Fibroblast of lung (primary cell): ENCODE results near the gene SNRNP48. TPM values are rescaled to one million over a fixed set of nuclear protein-coding genes. Genes with fewer than 3 reads are reported as not detected.

Source experiments
- DNase-seq, 2 donors: peaks; one replicate each; pipeline versions ENCODE4 v3.0.0 to v3.0.0-alpha.2; 2010; ENCODE audit warnings: low read depth in 2 of 2
- H2AFZ ChIP-seq: 2 replicates; pipeline ENCODE4 v1.5.1; 2012; ENCODE audit warnings: low read length, control low read depth, inconsistent platforms
- H3K27ac ChIP-seq: 2 replicates; pipeline ENCODE4 v1.5.1; 2011; ENCODE audit warnings: low read length, control low read depth; ENCODE audit not compliant: insufficient read depth
- H3K27me3 ChIP-seq: 2 replicates; pipeline ENCODE4 v1.5.1; 2011; ENCODE audit warnings: mild to moderate bottlenecking, low read length; ENCODE audit not compliant: control insufficient read depth, insufficient read depth
- H3K36me3 ChIP-seq: 2 replicates; pipeline ENCODE4 v1.5.1; 2011; ENCODE audit warnings: low read length; ENCODE audit not compliant: control insufficient read depth, insufficient read depth
- H3K4me1 ChIP-seq: 2 replicates; pipeline ENCODE4 v1.5.1; 2011; ENCODE audit warnings: low read length; ENCODE audit not compliant: control insufficient read depth, insufficient read depth; ENCODE audit errors: extremely low read depth
- H3K4me2 ChIP-seq: 2 replicates; pipeline ENCODE4 v1.5.1; 2011; ENCODE audit warnings: low read length, control low read depth; ENCODE audit not compliant: insufficient read depth; ENCODE audit errors: extremely low read depth
- H3K4me3 ChIP-seq, 4 experiments: fragments of 200-600 bp in 1 of 4; sonication (generic) in 1 of 4; replicated peaks in 1 of 4; 2 replicates each; pipeline ENCODE4 v1.5.1; 2011 to 2016; ENCODE audit warnings: low read length in 4 of 4, low read depth in 3 of 4, mild to moderate bottlenecking in 3 of 4, control low read depth in 2 of 4, inconsistent platforms in 1 of 4, mixed read lengths in 1 of 4; ENCODE audit not compliant: insufficient read depth in 1 of 4; ENCODE audit errors: control extremely low read depth in 1 of 4
- H3K79me2 ChIP-seq: 2 replicates; pipeline ENCODE4 v1.5.1; 2012; ENCODE audit warnings: mild to moderate bottlenecking, low read length, inconsistent platforms; ENCODE audit not compliant: control insufficient read depth, insufficient read depth
- H3K9ac ChIP-seq: 2 replicates; pipeline ENCODE4 v1.5.1; 2011; ENCODE audit warnings: mild to moderate bottlenecking, low read length, control low read depth; ENCODE audit not compliant: insufficient read depth
- H3K9me3 ChIP-seq: 2 replicates; pipeline ENCODE4 v1.5.1; 2012; ENCODE audit warnings: low read depth, low read length; ENCODE audit not compliant: control insufficient read depth, insufficient read depth
- H4K20me1 ChIP-seq: 2 replicates; pipeline ENCODE4 v1.5.1; 2011; ENCODE audit warnings: low read length; ENCODE audit not compliant: control insufficient read depth, insufficient read depth; ENCODE audit errors: extremely low read depth
- EZH2 ChIP-seq: IDR thresholded peaks from 2 replicates; pipeline ENCODE4 v1.5.1; 2012; ENCODE audit warnings: low read length, control low read depth, mild to moderate bottlenecking; ENCODE audit errors: missing control alignments
- polyA plus RNA-seq, 2 donors: library from polyadenylated mRNA; depleted of rRNA in 1 of 2; stranded (reverse) in 1 of 2; unstranded in 1 of 2; fragments of >200 nt; gene quantifications; 2 replicates each; pipeline ENCODE4 v1.2.1, GENCODE V29; 2011 to 2012; ENCODE audit warnings: missing spikeins in 1 of 2
- total RNA-seq: library from RNA; depleted of rRNA; stranded (reverse); fragments of >200 nt; gene quantifications from 2 replicates; pipeline ENCODE4 v1.2.1, GENCODE V29; 2014
- TF ChIP-seq, protein P1 (sequence below), 2 donors: IDR thresholded peaks in 1 of 2; conservative IDR thresholded peaks in 1 of 2; 1 replicate in 1 of 2; 2 replicates in 1 of 2; pipeline ENCODE4 v1.5.1; 2011 to 2012; ENCODE audit warnings: low read length in 2 of 2, control low read depth in 1 of 2, inconsistent platforms in 1 of 2, low read depth in 1 of 2, mild to moderate bottlenecking in 1 of 2

Gene SNRNP48
- total and polyA plus RNA-seq, 2 donors (not counting 1 experiment from before 2014, with no cell fraction given) = 8.3 to 9.1 TPM

DNA sequence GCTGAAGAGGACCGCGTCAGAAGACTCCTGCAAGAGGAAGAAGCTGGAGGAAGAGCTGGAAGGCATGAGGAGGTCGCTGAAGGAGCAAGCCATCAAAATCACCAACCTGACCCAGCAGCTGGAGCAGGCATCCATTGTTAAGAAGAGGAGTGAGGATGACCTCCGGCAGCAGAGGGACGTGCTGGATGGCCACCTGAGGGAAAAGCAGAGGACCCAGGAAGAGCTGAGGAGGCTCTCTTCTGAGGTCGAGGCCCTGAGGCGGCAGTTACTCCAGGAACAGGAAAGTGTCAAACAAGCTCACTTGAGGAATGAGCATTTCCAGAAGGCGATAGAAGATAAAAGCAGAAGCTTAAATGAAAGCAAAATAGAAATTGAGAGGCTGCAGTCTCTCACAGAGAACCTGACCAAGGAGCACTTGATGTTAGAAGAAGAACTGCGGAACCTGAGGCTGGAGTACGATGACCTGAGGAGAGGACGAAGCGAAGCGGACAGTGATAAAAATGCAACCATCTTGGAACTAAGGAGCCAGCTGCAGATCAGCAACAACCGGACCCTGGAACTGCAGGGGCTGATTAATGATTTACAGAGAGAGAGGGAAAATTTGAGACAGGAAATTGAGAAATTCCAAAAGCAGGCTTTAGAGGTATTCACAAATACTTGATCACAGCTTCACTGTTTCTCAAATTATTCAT, 8.9 kb upstream of the SNRNP48 start:
- Histone ChIP-seq H3K9ac (no peak overlapping the region), H3K4me3 (no peak overlapping the region), H3K27ac (no peak overlapping the region), H3K9me3 (no peaks in the 10 kb centered on the region), H2AFZ (no peak overlapping the region), H3K4me1 (no peaks in the 10 kb centered on the region), H4K20me1 (no peaks in the 10 kb centered on the region), H3K79me2 (no peaks in the 10 kb centered on the region), H3K27me3 (peaks cover 3% of the 10 kb centered on the region), H3K4me2 (no peak overlapping the region), H3K36me3 (no peaks in the 10 kb centered on the region)
- TF ChIP-seq EZH2 = no peak
- TF ChIP-seq, protein P1, sequence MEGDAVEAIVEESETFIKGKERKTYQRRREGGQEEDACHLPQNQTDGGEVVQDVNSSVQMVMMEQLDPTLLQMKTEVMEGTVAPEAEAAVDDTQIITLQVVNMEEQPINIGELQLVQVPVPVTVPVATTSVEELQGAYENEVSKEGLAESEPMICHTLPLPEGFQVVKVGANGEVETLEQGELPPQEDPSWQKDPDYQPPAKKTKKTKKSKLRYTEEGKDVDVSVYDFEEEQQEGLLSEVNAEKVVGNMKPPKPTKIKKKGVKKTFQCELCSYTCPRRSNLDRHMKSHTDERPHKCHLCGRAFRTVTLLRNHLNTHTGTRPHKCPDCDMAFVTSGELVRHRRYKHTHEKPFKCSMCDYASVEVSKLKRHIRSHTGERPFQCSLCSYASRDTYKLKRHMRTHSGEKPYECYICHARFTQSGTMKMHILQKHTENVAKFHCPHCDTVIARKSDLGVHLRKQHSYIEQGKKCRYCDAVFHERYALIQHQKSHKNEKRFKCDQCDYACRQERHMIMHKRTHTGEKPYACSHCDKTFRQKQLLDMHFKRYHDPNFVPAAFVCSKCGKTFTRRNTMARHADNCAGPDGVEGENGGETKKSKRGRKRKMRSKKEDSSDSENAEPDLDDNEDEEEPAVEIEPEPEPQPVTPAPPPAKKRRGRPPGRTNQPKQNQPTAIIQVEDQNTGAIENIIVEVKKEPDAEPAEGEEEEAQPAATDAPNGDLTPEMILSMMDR (conservative IDR thresholded peaks at IDR 0.05 in 1 of 2, IDR thresholded peaks at IDR 0.05 in 1 of 2; ENCODE audit: low read depth in 1 of 2, low read length in 2 of 2) = no peak
- DNase-seq = no peak

DNA sequence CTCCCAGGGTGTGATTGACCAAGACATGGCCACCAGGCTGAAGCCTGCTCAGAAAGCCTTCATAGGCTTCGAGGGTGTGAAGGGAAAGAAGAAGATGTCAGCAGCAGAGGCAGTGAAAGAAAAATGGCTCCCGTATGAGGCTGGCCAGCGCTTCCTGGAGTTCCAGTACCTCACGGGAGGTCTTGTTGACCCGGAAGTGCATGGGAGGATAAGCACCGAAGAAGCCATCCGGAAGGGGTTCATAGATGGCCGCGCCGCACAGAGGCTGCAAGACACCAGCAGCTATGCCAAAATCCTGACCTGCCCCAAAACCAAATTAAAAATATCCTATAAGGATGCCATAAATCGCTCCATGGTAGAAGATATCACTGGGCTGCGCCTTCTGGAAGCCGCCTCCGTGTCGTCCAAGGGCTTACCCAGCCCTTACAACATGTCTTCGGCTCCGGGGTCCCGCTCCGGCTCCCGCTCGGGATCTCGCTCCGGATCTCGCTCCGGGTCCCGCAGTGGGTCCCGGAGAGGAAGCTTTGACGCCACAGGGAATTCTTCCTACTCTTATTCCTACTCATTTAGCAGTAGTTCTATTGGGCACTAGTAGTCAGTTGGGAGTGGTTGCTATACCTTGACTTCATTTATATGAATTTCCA, 4.6 kb upstream of the SNRNP48 start:
- H3K9me3 ChIP-seq = no peaks in the 10 kb centered on the region

DNA sequence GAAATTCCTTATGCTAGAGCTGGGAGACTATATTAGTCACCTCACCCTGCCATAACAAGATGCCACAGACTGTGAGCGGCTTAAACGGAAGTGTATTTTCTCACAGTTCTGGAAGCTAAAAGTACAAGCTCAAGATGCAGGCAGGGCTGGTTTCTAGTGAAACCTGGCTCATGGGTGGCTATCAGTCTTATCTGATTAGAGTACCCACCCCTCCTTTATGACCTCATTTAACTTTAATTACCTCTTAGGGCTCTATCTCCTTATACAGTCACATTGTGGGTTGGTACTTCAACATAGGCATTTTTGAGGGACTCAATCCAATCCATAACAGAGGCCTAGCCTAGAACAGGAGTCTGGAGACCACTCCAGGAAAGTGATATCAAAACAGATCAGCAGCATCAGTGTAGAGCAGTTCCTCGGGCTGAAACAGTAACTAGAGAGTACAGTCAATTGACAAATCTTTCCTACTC, 2.3 kb upstream of the SNRNP48 start:
- no peak overlapping the region for H2AFZ ChIP-seq
- no peak overlapping the region for H3K9ac ChIP-seq
- H3K4me2 ChIP-seq = no peak overlapping the region
- TF ChIP-seq, protein P1 (conservative IDR thresholded peaks at IDR 0.05 in 1 of 2, IDR thresholded peaks at IDR 0.05 in 1 of 2; ENCODE audit: low read depth in 1 of 2, low read length in 2 of 2) = no peak
- no peak for TF ChIP-seq EZH2
- no peaks in the 10 kb centered on the region for H3K36me3 ChIP-seq
- peak in 1 of 2 donors; percentile 51 for DNase-seq
- no peaks in the 10 kb centered on the region for H3K4me1 ChIP-seq
- no peak overlapping the region for H3K27ac ChIP-seq
- no peaks in the 10 kb centered on the region for H4K20me1 ChIP-seq
- no peak overlapping the region for H3K4me3 ChIP-seq
- peaks cover 25% of the 10 kb centered on the region for H3K79me2 ChIP-seq
- H3K27me3 ChIP-seq = no peaks in the 10 kb centered on the region
- no peaks in the 10 kb centered on the region for H3K9me3 ChIP-seq

More for the DNA sequence above, 4.6 kb upstream of the SNRNP48 start:
- H3K27ac ChIP-seq = no peak overlapping the region
- no peak overlapping the region for H3K4me3 ChIP-seq
- no peak for TF ChIP-seq EZH2
- TF ChIP-seq, protein P1 (conservative IDR thresholded peaks at IDR 0.05 in 1 of 2, IDR thresholded peaks at IDR 0.05 in 1 of 2; ENCODE audit: low read depth in 1 of 2, low read length in 2 of 2) = no peak
- no peak overlapping the region for H3K4me2 ChIP-seq
- H2AFZ ChIP-seq = no peak overlapping the region
- H4K20me1 ChIP-seq = no peaks in the 10 kb centered on the region
- peaks cover 3% of the 10 kb centered on the region for H3K27me3 ChIP-seq
- no peak overlapping the region for H3K9ac ChIP-seq
- peaks cover 4% of the 10 kb centered on the region for H3K79me2 ChIP-seq
- no peaks in the 10 kb centered on the region for H3K36me3 ChIP-seq
- DNase-seq = no peak
- no peaks in the 10 kb centered on the region for H3K4me1 ChIP-seq
